WTC11 (cell line): Measurements from ENCODE around the gene OR4F15. TPM values are rescaled to one million over a fixed set of nuclear protein-coding genes. Genes with fewer than 3 reads are reported as not detected.

Experiments used
- ATAC-seq: fragments of 200-7000 bp; cut with Tn5 transposase; 2 replicates; pipeline ENCODE4 v1.10.0; 2021; ENCODE audit warnings: mild to moderate bottlenecking, moderate library complexity
- CTCF ChIA-PET: fragments of 300-600 bp; sonication (Branson Sonifier 250); formaldehyde crosslinking; loops from one replicate; lab custom pipeline; 2021; ENCODE audit warnings: antibody characterized with exemption; lab: Charles Lee
- POLR2A ChIA-PET: fragments of 350-600 bp; sonication (Branson Sonifier 250); formaldehyde crosslinking; loops from one replicate; lab custom pipeline; 2021; ENCODE audit warnings: antibody characterized with exemption; lab: Charles Lee
- DNase-seq: peaks from one replicate; pipeline ENCODE4 v3.0.0; 2021; ENCODE audit warnings: low spot score
- H3K27ac Mint-ChIP-seq: 2 replicates; pipeline ENCODE4 v1.8.0; 2021; ENCODE audit warnings: mixed read lengths
- H3K27me3 Mint-ChIP-seq: 2 replicates; pipeline ENCODE4 v1.8.0; 2021; ENCODE audit warnings: low read depth, mild to moderate bottlenecking, moderate library complexity, mixed read lengths
- H3K36me3 Mint-ChIP-seq: 2 replicates; pipeline ENCODE4 v1.8.0; 2021; ENCODE audit warnings: mixed read lengths
- H3K4me1 Mint-ChIP-seq: 2 replicates; pipeline ENCODE4 v1.8.0; 2022; ENCODE audit warnings: mixed read lengths
- H3K4me3 Mint-ChIP-seq: 2 replicates; pipeline ENCODE4 v1.8.0; 2021; ENCODE audit warnings: mild to moderate bottlenecking, moderate library complexity, mixed read lengths
- H3K9me3 Mint-ChIP-seq: 2 replicates; pipeline ENCODE4 v1.8.0; 2021; ENCODE audit warnings: mixed read lengths
- ETV6 ChIP-seq: sonication (generic); formaldehyde crosslinking; IDR thresholded peaks from 2 replicates; pipeline ENCODE4 v1.8.1; 2022; ENCODE audit warnings: mild to moderate bottlenecking, missing genetic modification reagents
- FOXK1 ChIP-seq: sonication (generic); formaldehyde crosslinking; IDR thresholded peaks from 2 replicates; pipeline ENCODE4 v1.8.0; 2022; ENCODE audit warnings: mild to moderate bottlenecking, moderate library complexity, missing genetic modification reagents
- GABPB1 ChIP-seq: sonication (generic); formaldehyde crosslinking; IDR thresholded peaks from 2 replicates; pipeline ENCODE4 v1.8.1; 2023; ENCODE audit warnings: mild to moderate bottlenecking, missing genetic modification reagents
- HMGA2 ChIP-seq: fragments of 250-450 bp; sonication (Bioruptor Pico); IDR thresholded peaks from 2 replicates; pipeline ENCODE4 v1.4.0; 2021; ENCODE audit warnings: mild to moderate bottlenecking, moderate library complexity
- IRF2 ChIP-seq: sonication (generic); formaldehyde crosslinking; IDR thresholded peaks from 2 replicates; pipeline ENCODE4 v1.8.0; 2022; ENCODE audit warnings: low read depth, missing genetic modification reagents, borderline replicate concordance
- MXD4 ChIP-seq: fragments of 250-450 bp; sonication (Bioruptor Pico); IDR thresholded peaks from 2 replicates; pipeline ENCODE4 v1.8.0; 2021; ENCODE audit warnings: mild to moderate bottlenecking, moderate library complexity, borderline replicate concordance
- NFATC4 ChIP-seq: fragments of 250-450 bp; sonication (Bioruptor Pico); IDR thresholded peaks from 2 replicates; pipeline ENCODE4 v1.9.0; 2021; ENCODE audit warnings: mild to moderate bottlenecking
- NFE2L1 ChIP-seq: sonication (generic); formaldehyde crosslinking; IDR thresholded peaks from 2 replicates; pipeline ENCODE4 v1.8.1; 2023; ENCODE audit warnings: missing genetic modification reagents
- OVOL2 ChIP-seq: fragments of 250-450 bp; sonication (Bioruptor Pico); IDR thresholded peaks from 2 replicates; pipeline ENCODE4 v1.9.0; 2021; ENCODE audit warnings: mild to moderate bottlenecking, borderline replicate concordance
- PRRX2 ChIP-seq: fragments of 250-450 bp; sonication (Bioruptor Pico); IDR thresholded peaks from 2 replicates; pipeline ENCODE4 v1.8.0; 2021; ENCODE audit warnings: mild to moderate bottlenecking
- RELA ChIP-seq: sonication (generic); formaldehyde crosslinking; IDR thresholded peaks from 2 replicates; pipeline ENCODE4 v1.8.1; 2022; ENCODE audit warnings: missing genetic modification reagents, mild to moderate bottlenecking, borderline replicate concordance
- TCF7 ChIP-seq: sonication (generic); formaldehyde crosslinking; IDR thresholded peaks from 2 replicates; pipeline ENCODE4 v1.8.0; 2022; ENCODE audit warnings: mild to moderate bottlenecking, low read depth, missing genetic modification reagents, moderate library complexity
- ZNF219 ChIP-seq: sonication (generic); formaldehyde crosslinking; IDR thresholded peaks from 2 replicates; pipeline ENCODE4 v1.8.0; 2023; ENCODE audit warnings: missing genetic modification reagents, mild to moderate bottlenecking, borderline replicate concordance
- total RNA-seq: library from RNA; stranded (reverse); gene quantifications from 3 replicates; pipeline ENCODE4 v1.2.3, GENCODE V29; 2021
- TF ChIP-seq, protein P1 (sequence below): sonication (generic); formaldehyde crosslinking; conservative IDR thresholded peaks from 2 replicates; pipeline ENCODE4 v1.8.1; 2023; ENCODE audit warnings: mild to moderate bottlenecking, low read depth, missing genetic modification reagents, moderate library complexity
- TF ChIP-seq, protein P2 (sequence below): fragments of 250-450 bp; sonication (Bioruptor Pico); IDR thresholded peaks from 2 replicates; pipeline ENCODE4 v1.9.0; 2021; ENCODE audit warnings: mild to moderate bottlenecking
- TF ChIP-seq, protein P3 (sequence below): sonication (generic); formaldehyde crosslinking; IDR thresholded peaks from 2 replicates; pipeline ENCODE4 v1.8.1; 2022; ENCODE audit warnings: mild to moderate bottlenecking, missing genetic modification reagents, moderate library complexity, borderline replicate concordance
- TF ChIP-seq, protein P4 (sequence below): fragments of 250-450 bp; sonication (Bioruptor Pico); IDR thresholded peaks from 2 replicates; pipeline ENCODE4 v1.9.0; 2021; ENCODE audit warnings: mild to moderate bottlenecking, borderline replicate concordance
- TF ChIP-seq, protein P5 (sequence below): sonication (generic); formaldehyde crosslinking; IDR thresholded peaks from 2 replicates; pipeline ENCODE4 v1.8.1; 2023; ENCODE audit warnings: mild to moderate bottlenecking, missing genetic modification reagents, borderline replicate concordance
- TF ChIP-seq, protein P6 (sequence below): sonication (generic); formaldehyde crosslinking; IDR thresholded peaks from 2 replicates; pipeline ENCODE4 v1.8.1; 2022; ENCODE audit warnings: missing genetic modification reagents, borderline replicate concordance
- TF ChIP-seq, protein P7 (sequence below): sonication (generic); formaldehyde crosslinking; IDR thresholded peaks from 2 replicates; pipeline ENCODE4 v1.8.1; 2023; ENCODE audit warnings: mild to moderate bottlenecking, missing genetic modification reagents, moderate library complexity

Gene OR4F15
- total RNA-seq, 1 experiment from 2014 or later = not detected

DNA sequence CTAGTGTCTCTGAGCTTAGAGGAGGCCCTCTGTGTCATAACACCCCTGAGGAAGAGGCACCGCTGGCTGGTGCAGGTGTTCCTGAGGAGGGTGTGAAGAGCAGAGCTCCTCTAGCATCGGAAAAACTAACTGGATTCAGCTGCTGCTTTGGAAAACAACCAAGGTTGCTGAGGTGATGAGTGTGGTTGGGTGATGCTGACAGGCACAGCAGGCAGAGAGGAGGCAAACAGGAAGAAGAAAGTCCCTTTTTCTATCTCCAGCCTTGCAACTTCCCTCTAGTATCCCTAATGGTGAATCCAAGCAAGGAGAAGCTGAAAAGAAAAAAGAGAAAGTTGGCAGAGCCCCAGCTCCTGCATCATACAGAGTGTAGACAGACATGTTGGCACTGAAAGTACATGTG lies 3.8 kb upstream of the OR4F15 start (continued):
- TF ChIP-seq, protein P1, sequence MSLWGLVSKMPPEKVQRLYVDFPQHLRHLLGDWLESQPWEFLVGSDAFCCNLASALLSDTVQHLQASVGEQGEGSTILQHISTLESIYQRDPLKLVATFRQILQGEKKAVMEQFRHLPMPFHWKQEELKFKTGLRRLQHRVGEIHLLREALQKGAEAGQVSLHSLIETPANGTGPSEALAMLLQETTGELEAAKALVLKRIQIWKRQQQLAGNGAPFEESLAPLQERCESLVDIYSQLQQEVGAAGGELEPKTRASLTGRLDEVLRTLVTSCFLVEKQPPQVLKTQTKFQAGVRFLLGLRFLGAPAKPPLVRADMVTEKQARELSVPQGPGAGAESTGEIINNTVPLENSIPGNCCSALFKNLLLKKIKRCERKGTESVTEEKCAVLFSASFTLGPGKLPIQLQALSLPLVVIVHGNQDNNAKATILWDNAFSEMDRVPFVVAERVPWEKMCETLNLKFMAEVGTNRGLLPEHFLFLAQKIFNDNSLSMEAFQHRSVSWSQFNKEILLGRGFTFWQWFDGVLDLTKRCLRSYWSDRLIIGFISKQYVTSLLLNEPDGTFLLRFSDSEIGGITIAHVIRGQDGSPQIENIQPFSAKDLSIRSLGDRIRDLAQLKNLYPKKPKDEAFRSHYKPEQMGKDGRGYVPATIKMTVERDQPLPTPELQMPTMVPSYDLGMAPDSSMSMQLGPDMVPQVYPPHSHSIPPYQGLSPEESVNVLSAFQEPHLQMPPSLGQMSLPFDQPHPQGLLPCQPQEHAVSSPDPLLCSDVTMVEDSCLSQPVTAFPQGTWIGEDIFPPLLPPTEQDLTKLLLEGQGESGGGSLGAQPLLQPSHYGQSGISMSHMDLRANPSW = no peak
- no peak for TF ChIP-seq IRF2 (CRISPR knock-in tag)
- no peak for TF ChIP-seq NFATC4 (CRISPR knock-in tag)
- TF ChIP-seq, protein P2, sequence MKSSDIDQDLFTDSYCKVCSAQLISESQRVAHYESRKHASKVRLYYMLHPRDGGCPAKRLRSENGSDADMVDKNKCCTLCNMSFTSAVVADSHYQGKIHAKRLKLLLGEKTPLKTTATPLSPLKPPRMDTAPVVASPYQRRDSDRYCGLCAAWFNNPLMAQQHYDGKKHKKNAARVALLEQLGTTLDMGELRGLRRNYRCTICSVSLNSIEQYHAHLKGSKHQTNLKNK (CRISPR knock-in tag) = no peak
- TF ChIP-seq MXD4 (CRISPR knock-in tag) = no peak
- TF ChIP-seq OVOL2 (CRISPR knock-in tag) = no peak

DNA sequence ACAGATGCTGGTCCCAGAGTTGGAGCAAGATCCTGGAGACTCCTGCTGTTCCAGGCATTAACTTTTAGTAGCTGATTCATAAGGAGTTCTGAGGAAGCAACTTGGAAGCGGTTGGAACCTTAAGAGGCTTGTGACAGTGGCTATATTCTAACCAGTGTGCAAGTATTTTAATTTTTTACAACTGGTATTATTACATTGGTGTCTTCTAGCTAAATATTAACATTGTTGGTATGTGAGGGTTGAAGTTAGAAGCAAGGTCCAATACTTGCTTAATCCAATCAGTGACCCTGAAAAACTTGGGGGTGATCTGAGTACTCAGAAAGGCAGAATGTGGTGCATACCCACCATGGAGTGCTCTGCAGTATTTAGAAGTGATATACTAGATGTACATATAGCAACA lies 1.5 kb upstream of the OR4F15 start:
- ChIA-PET CTCF (no interaction called here), POLR2A (no interaction called here)
- DNase-seq (no peak), ATAC-seq (no peak)
- H3K4me1 Mint-ChIP-seq = no peaks in the 10 kb centered on the region
- no peaks in the 10 kb centered on the region for H3K36me3 Mint-ChIP-seq
- no peak overlapping the region for H3K4me3 Mint-ChIP-seq
- no peak overlapping the region for H3K27ac Mint-ChIP-seq
- H3K9me3 Mint-ChIP-seq = no peaks in the 10 kb centered on the region
- TF ChIP-seq, protein P3, sequence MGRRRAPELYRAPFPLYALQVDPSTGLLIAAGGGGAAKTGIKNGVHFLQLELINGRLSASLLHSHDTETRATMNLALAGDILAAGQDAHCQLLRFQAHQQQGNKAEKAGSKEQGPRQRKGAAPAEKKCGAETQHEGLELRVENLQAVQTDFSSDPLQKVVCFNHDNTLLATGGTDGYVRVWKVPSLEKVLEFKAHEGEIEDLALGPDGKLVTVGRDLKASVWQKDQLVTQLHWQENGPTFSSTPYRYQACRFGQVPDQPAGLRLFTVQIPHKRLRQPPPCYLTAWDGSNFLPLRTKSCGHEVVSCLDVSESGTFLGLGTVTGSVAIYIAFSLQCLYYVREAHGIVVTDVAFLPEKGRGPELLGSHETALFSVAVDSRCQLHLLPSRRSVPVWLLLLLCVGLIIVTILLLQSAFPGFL (CRISPR knock-in tag) = no peak
- no peak for TF ChIP-seq NFE2L1 (CRISPR knock-in tag)
- TF ChIP-seq FOXK1 (CRISPR knock-in tag) = no peak
- no peak for TF ChIP-seq RELA
- TF ChIP-seq HMGA2 = no peak
- no peak for TF ChIP-seq ETV6 (CRISPR knock-in tag)
- no peak for TF ChIP-seq TCF7 (CRISPR knock-in tag)
- TF ChIP-seq ZNF219 (CRISPR knock-in tag) = no peak
- no peak for TF ChIP-seq PRRX2 (CRISPR knock-in tag)
- TF ChIP-seq GABPB1 (CRISPR knock-in tag) = no peak
- TF ChIP-seq, protein P4, sequence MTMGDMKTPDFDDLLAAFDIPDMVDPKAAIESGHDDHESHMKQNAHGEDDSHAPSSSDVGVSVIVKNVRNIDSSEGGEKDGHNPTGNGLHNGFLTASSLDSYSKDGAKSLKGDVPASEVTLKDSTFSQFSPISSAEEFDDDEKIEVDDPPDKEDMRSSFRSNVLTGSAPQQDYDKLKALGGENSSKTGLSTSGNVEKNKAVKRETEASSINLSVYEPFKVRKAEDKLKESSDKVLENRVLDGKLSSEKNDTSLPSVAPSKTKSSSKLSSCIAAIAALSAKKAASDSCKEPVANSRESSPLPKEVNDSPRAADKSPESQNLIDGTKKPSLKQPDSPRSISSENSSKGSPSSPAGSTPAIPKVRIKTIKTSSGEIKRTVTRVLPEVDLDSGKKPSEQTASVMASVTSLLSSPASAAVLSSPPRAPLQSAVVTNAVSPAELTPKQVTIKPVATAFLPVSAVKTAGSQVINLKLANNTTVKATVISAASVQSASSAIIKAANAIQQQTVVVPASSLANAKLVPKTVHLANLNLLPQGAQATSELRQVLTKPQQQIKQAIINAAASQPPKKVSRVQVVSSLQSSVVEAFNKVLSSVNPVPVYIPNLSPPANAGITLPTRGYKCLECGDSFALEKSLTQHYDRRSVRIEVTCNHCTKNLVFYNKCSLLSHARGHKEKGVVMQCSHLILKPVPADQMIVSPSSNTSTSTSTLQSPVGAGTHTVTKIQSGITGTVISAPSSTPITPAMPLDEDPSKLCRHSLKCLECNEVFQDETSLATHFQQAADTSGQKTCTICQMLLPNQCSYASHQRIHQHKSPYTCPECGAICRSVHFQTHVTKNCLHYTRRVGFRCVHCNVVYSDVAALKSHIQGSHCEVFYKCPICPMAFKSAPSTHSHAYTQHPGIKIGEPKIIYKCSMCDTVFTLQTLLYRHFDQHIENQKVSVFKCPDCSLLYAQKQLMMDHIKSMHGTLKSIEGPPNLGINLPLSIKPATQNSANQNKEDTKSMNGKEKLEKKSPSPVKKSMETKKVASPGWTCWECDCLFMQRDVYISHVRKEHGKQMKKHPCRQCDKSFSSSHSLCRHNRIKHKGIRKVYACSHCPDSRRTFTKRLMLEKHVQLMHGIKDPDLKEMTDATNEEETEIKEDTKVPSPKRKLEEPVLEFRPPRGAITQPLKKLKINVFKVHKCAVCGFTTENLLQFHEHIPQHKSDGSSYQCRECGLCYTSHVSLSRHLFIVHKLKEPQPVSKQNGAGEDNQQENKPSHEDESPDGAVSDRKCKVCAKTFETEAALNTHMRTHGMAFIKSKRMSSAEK (CRISPR knock-in tag) = no peak
- TF ChIP-seq, protein P5, sequence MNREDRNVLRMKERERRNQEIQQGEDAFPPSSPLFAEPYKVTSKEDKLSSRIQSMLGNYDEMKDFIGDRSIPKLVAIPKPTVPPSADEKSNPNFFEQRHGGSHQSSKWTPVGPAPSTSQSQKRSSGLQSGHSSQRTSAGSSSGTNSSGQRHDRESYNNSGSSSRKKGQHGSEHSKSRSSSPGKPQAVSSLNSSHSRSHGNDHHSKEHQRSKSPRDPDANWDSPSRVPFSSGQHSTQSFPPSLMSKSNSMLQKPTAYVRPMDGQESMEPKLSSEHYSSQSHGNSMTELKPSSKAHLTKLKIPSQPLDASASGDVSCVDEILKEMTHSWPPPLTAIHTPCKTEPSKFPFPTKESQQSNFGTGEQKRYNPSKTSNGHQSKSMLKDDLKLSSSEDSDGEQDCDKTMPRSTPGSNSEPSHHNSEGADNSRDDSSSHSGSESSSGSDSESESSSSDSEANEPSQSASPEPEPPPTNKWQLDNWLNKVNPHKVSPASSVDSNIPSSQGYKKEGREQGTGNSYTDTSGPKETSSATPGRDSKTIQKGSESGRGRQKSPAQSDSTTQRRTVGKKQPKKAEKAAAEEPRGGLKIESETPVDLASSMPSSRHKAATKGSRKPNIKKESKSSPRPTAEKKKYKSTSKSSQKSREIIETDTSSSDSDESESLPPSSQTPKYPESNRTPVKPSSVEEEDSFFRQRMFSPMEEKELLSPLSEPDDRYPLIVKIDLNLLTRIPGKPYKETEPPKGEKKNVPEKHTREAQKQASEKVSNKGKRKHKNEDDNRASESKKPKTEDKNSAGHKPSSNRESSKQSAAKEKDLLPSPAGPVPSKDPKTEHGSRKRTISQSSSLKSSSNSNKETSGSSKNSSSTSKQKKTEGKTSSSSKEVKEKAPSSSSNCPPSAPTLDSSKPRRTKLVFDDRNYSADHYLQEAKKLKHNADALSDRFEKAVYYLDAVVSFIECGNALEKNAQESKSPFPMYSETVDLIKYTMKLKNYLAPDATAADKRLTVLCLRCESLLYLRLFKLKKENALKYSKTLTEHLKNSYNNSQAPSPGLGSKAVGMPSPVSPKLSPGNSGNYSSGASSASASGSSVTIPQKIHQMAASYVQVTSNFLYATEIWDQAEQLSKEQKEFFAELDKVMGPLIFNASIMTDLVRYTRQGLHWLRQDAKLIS (CRISPR knock-in tag) = no peak
- no peak for TF ChIP-seq MXD4 (CRISPR knock-in tag)
- TF ChIP-seq, protein P6, sequence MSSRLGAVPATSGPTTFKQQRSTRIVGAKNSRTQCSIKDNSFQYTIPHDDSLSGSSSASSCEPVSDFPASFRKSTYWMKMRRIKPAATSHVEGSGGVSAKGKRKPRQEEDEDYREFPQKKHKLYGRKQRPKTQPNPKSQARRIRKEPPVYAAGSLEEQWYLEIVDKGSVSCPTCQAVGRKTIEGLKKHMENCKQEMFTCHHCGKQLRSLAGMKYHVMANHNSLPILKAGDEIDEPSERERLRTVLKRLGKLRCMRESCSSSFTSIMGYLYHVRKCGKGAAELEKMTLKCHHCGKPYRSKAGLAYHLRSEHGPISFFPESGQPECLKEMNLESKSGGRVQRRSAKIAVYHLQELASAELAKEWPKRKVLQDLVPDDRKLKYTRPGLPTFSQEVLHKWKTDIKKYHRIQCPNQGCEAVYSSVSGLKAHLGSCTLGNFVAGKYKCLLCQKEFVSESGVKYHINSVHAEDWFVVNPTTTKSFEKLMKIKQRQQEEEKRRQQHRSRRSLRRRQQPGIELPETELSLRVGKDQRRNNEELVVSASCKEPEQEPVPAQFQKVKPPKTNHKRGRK (CRISPR knock-in tag) = no peak
- TF ChIP-seq, protein P7, sequence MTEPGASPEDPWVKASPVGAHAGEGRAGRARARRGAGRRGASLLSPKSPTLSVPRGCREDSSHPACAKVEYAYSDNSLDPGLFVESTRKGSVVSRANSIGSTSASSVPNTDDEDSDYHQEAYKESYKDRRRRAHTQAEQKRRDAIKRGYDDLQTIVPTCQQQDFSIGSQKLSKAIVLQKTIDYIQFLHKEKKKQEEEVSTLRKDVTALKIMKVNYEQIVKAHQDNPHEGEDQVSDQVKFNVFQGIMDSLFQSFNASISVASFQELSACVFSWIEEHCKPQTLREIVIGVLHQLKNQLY (CRISPR knock-in tag) = no peak
- TF ChIP-seq, all 79 proteins: peak for 0
- H3K27me3 Mint-ChIP-seq = peaks cover 12% of the 10 kb centered on the region
